WTC11 (cell line): Measurements from ENCODE around the gene FOXN3.

Experiments used
- GABPB1 ChIP-seq: sonication (generic); formaldehyde crosslinking; IDR thresholded peaks from 2 replicates; pipeline ENCODE4 v1.8.1; 2023; ENCODE audit warnings: mild to moderate bottlenecking, missing genetic modification reagents
- HMGA2 ChIP-seq: fragments of 250-450 bp; sonication (Bioruptor Pico); IDR thresholded peaks from 2 replicates; pipeline ENCODE4 v1.4.0; 2021; ENCODE audit warnings: mild to moderate bottlenecking, moderate library complexity
- KAT7 ChIP-seq: sonication (generic); formaldehyde crosslinking; IDR thresholded peaks from 2 replicates; pipeline ENCODE4 v1.8.1; 2023; ENCODE audit warnings: missing genetic modification reagents, mild to moderate bottlenecking, borderline replicate concordance
- ZNF121 ChIP-seq: sonication (generic); formaldehyde crosslinking; IDR thresholded peaks from 2 replicates; pipeline ENCODE4 v1.8.0; 2023; ENCODE audit warnings: missing genetic modification reagents
- ZNF232 ChIP-seq: sonication (generic); formaldehyde crosslinking; IDR thresholded peaks from 2 replicates; pipeline ENCODE4 v1.8.0; 2022; ENCODE audit warnings: mild to moderate bottlenecking, missing genetic modification reagents
- TF ChIP-seq, protein P1 (sequence below): fragments of 200-600 bp; IDR thresholded peaks from 2 replicates; pipeline ENCODE4 v1.8.0; 2022; ENCODE audit warnings: antibody characterized with exemption
- TF ChIP-seq, protein P2 (sequence below): fragments of 250-450 bp; sonication (Bioruptor Pico); IDR thresholded peaks from 2 replicates; pipeline ENCODE4 v1.8.0; 2021; ENCODE audit warnings: mild to moderate bottlenecking
- TF ChIP-seq, protein P3 (sequence below): sonication (generic); formaldehyde crosslinking; IDR thresholded peaks from 2 replicates; pipeline ENCODE4 v1.8.1; 2023; ENCODE audit warnings: mild to moderate bottlenecking, missing genetic modification reagents
- TF ChIP-seq, protein P4 (sequence below): sonication (generic); formaldehyde crosslinking; IDR thresholded peaks from 2 replicates; pipeline ENCODE4 v1.8.1; 2023; ENCODE audit warnings: mild to moderate bottlenecking, missing genetic modification reagents, moderate library complexity
- TF ChIP-seq, protein P5 (sequence below): sonication (generic); formaldehyde crosslinking; IDR thresholded peaks from 2 replicates; pipeline ENCODE4 v1.8.0; 2023; ENCODE audit warnings: mild to moderate bottlenecking, missing genetic modification reagents

DNA sequence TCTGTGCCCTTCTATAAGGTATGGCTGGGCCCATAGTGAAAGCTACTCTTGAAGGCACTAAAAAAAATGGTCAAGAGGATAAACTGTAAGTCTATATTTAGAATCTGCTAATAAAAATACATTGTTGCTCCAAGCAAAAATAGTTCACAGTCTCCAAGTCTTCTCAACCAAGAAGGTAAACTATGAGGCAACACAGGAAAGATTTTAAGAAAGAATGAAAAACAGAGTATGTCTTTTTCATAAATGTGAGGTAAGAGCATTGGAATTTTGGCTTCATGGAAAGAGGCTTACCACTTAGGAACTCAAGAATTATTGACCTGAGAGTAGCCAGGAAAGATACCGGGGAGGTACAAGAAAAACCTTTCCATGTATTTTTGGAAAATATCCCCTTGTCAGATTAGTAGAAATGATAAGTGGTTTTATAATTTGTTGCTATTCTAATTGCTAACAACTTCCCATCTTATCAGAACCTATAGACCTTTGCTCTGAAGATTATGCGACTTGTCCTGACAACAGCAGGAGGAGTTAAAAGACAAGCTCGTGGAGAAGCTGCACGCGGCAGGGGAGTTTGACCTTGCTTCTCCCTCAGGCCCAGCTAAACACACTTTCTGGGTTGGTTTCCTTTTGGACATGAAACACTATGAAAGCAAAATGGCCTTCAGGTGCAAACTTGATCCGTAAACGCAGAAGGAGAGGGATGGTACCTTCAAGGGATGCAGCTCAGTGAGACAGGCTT, 238.1 kb downstream of the FOXN3 start:
- TF ChIP-seq HMGA2 (no peak), KAT7 (CRISPR knock-in tag) (no peak), ZNF121 (no peak), GABPB1 (no peak), ZNF232 (no peak)
- TF ChIP-seq, protein P1, sequence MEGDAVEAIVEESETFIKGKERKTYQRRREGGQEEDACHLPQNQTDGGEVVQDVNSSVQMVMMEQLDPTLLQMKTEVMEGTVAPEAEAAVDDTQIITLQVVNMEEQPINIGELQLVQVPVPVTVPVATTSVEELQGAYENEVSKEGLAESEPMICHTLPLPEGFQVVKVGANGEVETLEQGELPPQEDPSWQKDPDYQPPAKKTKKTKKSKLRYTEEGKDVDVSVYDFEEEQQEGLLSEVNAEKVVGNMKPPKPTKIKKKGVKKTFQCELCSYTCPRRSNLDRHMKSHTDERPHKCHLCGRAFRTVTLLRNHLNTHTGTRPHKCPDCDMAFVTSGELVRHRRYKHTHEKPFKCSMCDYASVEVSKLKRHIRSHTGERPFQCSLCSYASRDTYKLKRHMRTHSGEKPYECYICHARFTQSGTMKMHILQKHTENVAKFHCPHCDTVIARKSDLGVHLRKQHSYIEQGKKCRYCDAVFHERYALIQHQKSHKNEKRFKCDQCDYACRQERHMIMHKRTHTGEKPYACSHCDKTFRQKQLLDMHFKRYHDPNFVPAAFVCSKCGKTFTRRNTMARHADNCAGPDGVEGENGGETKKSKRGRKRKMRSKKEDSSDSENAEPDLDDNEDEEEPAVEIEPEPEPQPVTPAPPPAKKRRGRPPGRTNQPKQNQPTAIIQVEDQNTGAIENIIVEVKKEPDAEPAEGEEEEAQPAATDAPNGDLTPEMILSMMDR: no peak
- TF ChIP-seq, protein P2, sequence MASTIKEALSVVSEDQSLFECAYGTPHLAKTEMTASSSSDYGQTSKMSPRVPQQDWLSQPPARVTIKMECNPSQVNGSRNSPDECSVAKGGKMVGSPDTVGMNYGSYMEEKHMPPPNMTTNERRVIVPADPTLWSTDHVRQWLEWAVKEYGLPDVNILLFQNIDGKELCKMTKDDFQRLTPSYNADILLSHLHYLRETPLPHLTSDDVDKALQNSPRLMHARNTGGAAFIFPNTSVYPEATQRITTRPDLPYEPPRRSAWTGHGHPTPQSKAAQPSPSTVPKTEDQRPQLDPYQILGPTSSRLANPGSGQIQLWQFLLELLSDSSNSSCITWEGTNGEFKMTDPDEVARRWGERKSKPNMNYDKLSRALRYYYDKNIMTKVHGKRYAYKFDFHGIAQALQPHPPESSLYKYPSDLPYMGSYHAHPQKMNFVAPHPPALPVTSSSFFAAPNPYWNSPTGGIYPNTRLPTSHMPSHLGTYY (CRISPR knock-in tag): no peak
- TF ChIP-seq, protein P3, sequence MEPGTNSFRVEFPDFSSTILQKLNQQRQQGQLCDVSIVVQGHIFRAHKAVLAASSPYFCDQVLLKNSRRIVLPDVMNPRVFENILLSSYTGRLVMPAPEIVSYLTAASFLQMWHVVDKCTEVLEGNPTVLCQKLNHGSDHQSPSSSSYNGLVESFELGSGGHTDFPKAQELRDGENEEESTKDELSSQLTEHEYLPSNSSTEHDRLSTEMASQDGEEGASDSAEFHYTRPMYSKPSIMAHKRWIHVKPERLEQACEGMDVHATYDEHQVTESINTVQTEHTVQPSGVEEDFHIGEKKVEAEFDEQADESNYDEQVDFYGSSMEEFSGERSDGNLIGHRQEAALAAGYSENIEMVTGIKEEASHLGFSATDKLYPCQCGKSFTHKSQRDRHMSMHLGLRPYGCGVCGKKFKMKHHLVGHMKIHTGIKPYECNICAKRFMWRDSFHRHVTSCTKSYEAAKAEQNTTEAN (CRISPR knock-in tag): no peak
- TF ChIP-seq, protein P4, sequence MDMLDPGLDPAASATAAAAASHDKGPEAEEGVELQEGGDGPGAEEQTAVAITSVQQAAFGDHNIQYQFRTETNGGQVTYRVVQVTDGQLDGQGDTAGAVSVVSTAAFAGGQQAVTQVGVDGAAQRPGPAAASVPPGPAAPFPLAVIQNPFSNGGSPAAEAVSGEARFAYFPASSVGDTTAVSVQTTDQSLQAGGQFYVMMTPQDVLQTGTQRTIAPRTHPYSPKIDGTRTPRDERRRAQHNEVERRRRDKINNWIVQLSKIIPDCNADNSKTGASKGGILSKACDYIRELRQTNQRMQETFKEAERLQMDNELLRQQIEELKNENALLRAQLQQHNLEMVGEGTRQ: no peak
- TF ChIP-seq, protein P5, sequence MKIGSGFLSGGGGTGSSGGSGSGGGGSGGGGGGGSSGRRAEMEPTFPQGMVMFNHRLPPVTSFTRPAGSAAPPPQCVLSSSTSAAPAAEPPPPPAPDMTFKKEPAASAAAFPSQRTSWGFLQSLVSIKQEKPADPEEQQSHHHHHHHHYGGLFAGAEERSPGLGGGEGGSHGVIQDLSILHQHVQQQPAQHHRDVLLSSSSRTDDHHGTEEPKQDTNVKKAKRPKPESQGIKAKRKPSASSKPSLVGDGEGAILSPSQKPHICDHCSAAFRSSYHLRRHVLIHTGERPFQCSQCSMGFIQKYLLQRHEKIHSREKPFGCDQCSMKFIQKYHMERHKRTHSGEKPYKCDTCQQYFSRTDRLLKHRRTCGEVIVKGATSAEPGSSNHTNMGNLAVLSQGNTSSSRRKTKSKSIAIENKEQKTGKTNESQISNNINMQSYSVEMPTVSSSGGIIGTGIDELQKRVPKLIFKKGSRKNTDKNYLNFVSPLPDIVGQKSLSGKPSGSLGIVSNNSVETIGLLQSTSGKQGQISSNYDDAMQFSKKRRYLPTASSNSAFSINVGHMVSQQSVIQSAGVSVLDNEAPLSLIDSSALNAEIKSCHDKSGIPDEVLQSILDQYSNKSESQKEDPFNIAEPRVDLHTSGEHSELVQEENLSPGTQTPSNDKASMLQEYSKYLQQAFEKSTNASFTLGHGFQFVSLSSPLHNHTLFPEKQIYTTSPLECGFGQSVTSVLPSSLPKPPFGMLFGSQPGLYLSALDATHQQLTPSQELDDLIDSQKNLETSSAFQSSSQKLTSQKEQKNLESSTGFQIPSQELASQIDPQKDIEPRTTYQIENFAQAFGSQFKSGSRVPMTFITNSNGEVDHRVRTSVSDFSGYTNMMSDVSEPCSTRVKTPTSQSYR (CRISPR knock-in tag): no peak
